ENCODE results near the gene THSD4.

Gene THSD4

GRCh38 chr15:71273731-71274447 lies 158.6 kb downstream of the THSD4 start:
- DNase-seq: no peak

GRCh38 chr15:71274448-71274798 lies 159.2 kb downstream of the THSD4 start:
- no peak for DNase-seq

GRCh38 chr15:71275098-71275497 lies 159.8 kb downstream of the THSD4 start:
- no peak for DNase-seq

GRCh38 chr15:71275566-71276335 lies 160.5 kb downstream of the THSD4 start:
- no peak for DNase-seq

- DNase-seq: no peak
Measured at GRCh38 chr15:71276336-71276665, 161.0 kb downstream of the THSD4 start.

- peak; percentile 73 for DNase-seq
Measured at GRCh38 chr15:71278989-71279756, 163.9 kb downstream of the THSD4 start.

GRCh38 chr15:71279757-71280141 lies 164.5 kb downstream of the THSD4 start:
- DNase-seq: no peak

- no peak for DNase-seq
Measured at GRCh38 chr15:71280206-71280605, 164.9 kb downstream of the THSD4 start.

- DNase-seq: no peak
Measured at GRCh38 chr15:71281256-71281655, 166.0 kb downstream of the THSD4 start.

GRCh38 chr15:71282076-71282475 lies 166.8 kb downstream of the THSD4 start:
- no peak for DNase-seq

- DNase-seq: no peak
Measured at GRCh38 chr15:71288348-71288955, 173.2 kb downstream of the THSD4 start.

- DNase-seq: no peak
Measured at GRCh38 chr15:71290002-71290401, 174.7 kb downstream of the THSD4 start.

- DNase-seq: no peak
Measured at GRCh38 chr15:71290881-71291635, 175.8 kb downstream of the THSD4 start.

GRCh38 chr15:71291723-71292122 lies 176.5 kb downstream of the THSD4 start:
- no peak for DNase-seq

GRCh38 chr15:71293723-71294122 lies 178.5 kb downstream of the THSD4 start:
- no peak for DNase-seq

- DNase-seq: no peak
Measured at GRCh38 chr15:71294251-71294910, 179.1 kb downstream of the THSD4 start.

GRCh38 chr15:71294911-71295602 lies 179.8 kb downstream of the THSD4 start:
- DNase-seq: no peak

- no peak for DNase-seq
Measured at GRCh38 chr15:71295603-71296314, 180.5 kb downstream of the THSD4 start.

GRCh38 chr15:71296315-71296679 lies 181.0 kb downstream of the THSD4 start:
- DNase-seq: no peak

GRCh38 chr15:71301958-71302621 lies 186.8 kb downstream of the THSD4 start:
- DNase-seq: no peak
